K562 (cell line): ENCODE measurements around the gene NTN1. TPM values are rescaled to one million over a fixed set of nuclear protein-coding genes. Genes with fewer than 3 reads are reported as not detected.

Experiments used
- ATAC-seq: fragments of 200-7000 bp; cut with Tn5 transposase; 3 replicates; pipeline ENCODE4 v1.9.1; 2020; ENCODE audit warnings: moderate library complexity
- BruUV-seq: library from RNA; stranded (reverse); fragments of 400-500 nt; replicated peaks from 2 replicates; lab custom pipeline; 2021; lab: Mats Ljungman, UMichigan
- CTCF ChIA-PET: fragments of 300-600 bp; formaldehyde crosslinking; extraction: SDS; loops from one replicate; lab custom pipeline; 2021; ENCODE audit warnings: low intra/inter-chr PET ratio; lab: Yijun Ruan, JAX
- POLR2A ChIA-PET: fragments of 300-600, 350-650 bp; sonication (Branson Sonifier 250); formaldehyde crosslinking; extraction: SDS; loops from one replicate; lab custom pipeline; 2021; ENCODE audit warnings: antibody characterized with exemption, inconsistent platforms; lab: Yijun Ruan, JAX
- DNase-seq, 4 experiments: peaks; one replicate each; pipeline versions ENCODE4 v3.0.0 to v3.0.0-alpha.2; 2011 to 2018; ENCODE audit warnings: low spot score in 3 of 4, mixed read lengths in 3 of 4; ENCODE audit errors: extremely low read depth in 1 of 4
- FAIRE-seq: peaks from 2 replicates; lab custom pipeline; 2011; peaks lifted over from hg19 to GRCh38; lab: Jason Lieb, UNC
- H2AFZ ChIP-seq: 2 replicates; pipeline ENCODE4 v1.6.0; 2011; ENCODE audit warnings: low read depth, low read length, control low read depth, inconsistent platforms
- H3K27ac ChIP-seq: fragments of 200-600 bp; 3 replicates; pipeline ENCODE4 v1.8.0; 2011; ENCODE audit warnings: low read depth, mild to moderate bottlenecking, control low read depth, inconsistent platforms, low read length, moderate library complexity, mixed read lengths; ENCODE audit errors: extremely low read depth
- H3K27me3 ChIP-seq, 2 experiments: fragments of 300-600 bp in 1 of 2; 2 replicates in 1 of 2; 3 replicates in 1 of 2; pipeline versions ENCODE4 v1.6.0 to v1.8.0; 2011; ENCODE audit warnings: inconsistent platforms in 2 of 2, low read length in 2 of 2, mild to moderate bottlenecking in 1 of 2, mixed read lengths in 1 of 2, moderate library complexity in 1 of 2; ENCODE audit not compliant: control insufficient read depth in 2 of 2, insufficient read depth in 2 of 2
- H3K36me3 ChIP-seq: fragments of 300-600 bp; 3 replicates; pipeline ENCODE4 v1.8.0; 2011; ENCODE audit warnings: mild to moderate bottlenecking, low read length, inconsistent platforms; ENCODE audit not compliant: control insufficient read depth, insufficient read depth
- H3K4me1 ChIP-seq, 2 experiments: fragments of 200-600 bp in 1 of 2; replicated peaks in 1 of 2; 2 replicates in 1 of 2; 3 replicates in 1 of 2; pipeline versions ENCODE4 v1.5.1 to v1.8.0; 2011; ENCODE audit warnings: inconsistent platforms in 2 of 2, low read length in 2 of 2, mild to moderate bottlenecking in 1 of 2, mixed read lengths in 1 of 2, moderate library complexity in 1 of 2; ENCODE audit not compliant: control insufficient read depth in 2 of 2, insufficient read depth in 2 of 2
- H3K4me2 ChIP-seq: 2 replicates; pipeline ENCODE4 v1.6.1; 2011; ENCODE audit warnings: low read length, control low read depth, inconsistent platforms, mixed read lengths; ENCODE audit not compliant: insufficient read depth
- H3K4me3 ChIP-seq: fragments of 200-600 bp; sonication (generic), shearing (Covaris generic); 2 replicates; pipeline ENCODE4 v1.5.1; 2016; ENCODE audit warnings: control low read depth, inconsistent platforms
- H3K79me2 ChIP-seq: fragments of 200-600 bp; 3 replicates; pipeline ENCODE4 v1.8.0; 2011; ENCODE audit warnings: low read length, inconsistent platforms; ENCODE audit not compliant: control insufficient read depth, insufficient read depth
- H3K9ac ChIP-seq, 2 experiments: 2 replicates each; pipeline versions ENCODE4 v1.6.0 to v1.6.1; 2011; ENCODE audit warnings: low read depth in 2 of 2, low read length in 2 of 2, control low read depth in 1 of 2, inconsistent platforms in 1 of 2, mild to moderate bottlenecking in 1 of 2, mixed read lengths in 1 of 2; ENCODE audit not compliant: insufficient read depth in 1 of 2
- H3K9me1 ChIP-seq: one replicate; pipeline ENCODE4 v1.6.0; 2011; ENCODE audit warnings: inconsistent platforms, mild to moderate bottlenecking, low read length, moderate library complexity; ENCODE audit not compliant: control insufficient read depth, insufficient read depth
- H3K9me3 ChIP-seq: replicated peaks from 2 replicates; pipeline ENCODE4 v1.5.1; 2011; ENCODE audit warnings: low read depth, low read length, inconsistent platforms; ENCODE audit not compliant: control insufficient read depth, insufficient read depth
- H4K20me1 ChIP-seq: replicated peaks from 2 replicates; pipeline ENCODE4 v1.6.1; 2011; ENCODE audit warnings: low read length, inconsistent platforms, mixed read lengths; ENCODE audit not compliant: control insufficient read depth, insufficient read depth
- ATF1 ChIP-seq, 2 experiments: fragments of 450-650 bp in 1 of 2; IDR thresholded peaks; 2 replicates each; pipeline ENCODE4 v1.6.1; 2016; ENCODE audit warnings: missing compliant biosample characterization in 1 of 2, missing genetic modification characterization in 1 of 2
- POLR2AphosphoS2 ChIP-seq: IDR thresholded peaks from 2 replicates; pipeline ENCODE4 v1.6.1; 2012; ENCODE audit warnings: low read length, improper control_type of control experiment
- POLR2AphosphoS5 ChIP-seq: IDR thresholded peaks from 2 replicates; pipeline ENCODE4 v1.6.1; 2011; ENCODE audit warnings: mild to moderate bottlenecking, low read depth, low read length, moderate library complexity; ENCODE audit not compliant: control insufficient read depth, insufficient read depth
- REST ChIP-seq, 2 experiments: fragments of 450-650 bp; formaldehyde crosslinking in 1 of 2; IDR thresholded peaks; 2 replicates each; pipeline versions ENCODE4 v1.4.0 to v1.6.1; 2014 to 2020; ENCODE audit warnings: mild to moderate bottlenecking in 2 of 2, borderline replicate concordance in 1 of 2, low read depth in 1 of 2
- WGBS: fragments of 100-300 bp; shearing (Covaris generic); methylation state at CpG from one replicate; pipeline ENCODE4 v1.1.6; 2016; ENCODE audit warnings: low coverage, mixed read lengths; ENCODE audit not compliant: insufficient coverage; ENCODE audit errors: missing lambda C conversion rate; 5-methylcytosine and 5-hydroxymethylcytosine counted together
- in situ Hi-C: fragments of 300-500 bp; cut with MboI; formaldehyde crosslinking; loops from 4 replicates; pipeline ENCODE4 v1.15.0; 2018; ENCODE audit warnings: inconsistent platforms, mixed read lengths
- intact Hi-C: fragments of 100-400 bp; cut with micrococcal nuclease; formaldehyde crosslinking; loops from 2 replicates; pipeline ENCODE4 v1.14.2; 2022
- polyA plus RNA-seq, 8 experiments: library from polyadenylated mRNA; depleted of rRNA in 4 of 8; stranded (reverse) in 5 of 8; unstranded in 3 of 8; fragments of >200 nt; fragmentation: Nextera tagmentation in 2 of 8; fragmentation: Illumina TruSeq in 1 of 8; extraction: Ambion mirVana in 2 of 8; extraction: Trizol in 1 of 8; gene quantifications; 2 replicates each; pipeline versions ENCODE4 v1.2.1 to v1.2.3, GENCODE V29; 2011 to 2014; ENCODE audit warnings: inconsistent platforms in 1 of 8, missing spikeins in 1 of 8
- total RNA-seq, 7 experiments: library from RNA; depleted of rRNA in 6 of 7; stranded (reverse); fragments of >200 nt in 6 of 7; fragmentation: Illumina TruSeq in 2 of 7; extraction: Trizol in 2 of 7; gene quantifications; 2 replicates each; pipeline versions ENCODE4 v1.2.1 to v1.2.3, GENCODE V29; 2011 to 2021; ENCODE audit warnings: low replicate concordance in 1 of 7
- TF ChIP-seq, protein P1 (sequence below): fragments of 250-450 bp; sonication (Bioruptor Pico); IDR thresholded peaks from 2 replicates; pipeline ENCODE4 v1.4.0; 2020

Gene NTN1
- total and polyA plus RNA-seq, 9 of the 15 experiments (the other 6 are each of a cell fraction or from before 2014, with no cell fraction given), result 0.02 TPM; not detected in 8

DNA sequence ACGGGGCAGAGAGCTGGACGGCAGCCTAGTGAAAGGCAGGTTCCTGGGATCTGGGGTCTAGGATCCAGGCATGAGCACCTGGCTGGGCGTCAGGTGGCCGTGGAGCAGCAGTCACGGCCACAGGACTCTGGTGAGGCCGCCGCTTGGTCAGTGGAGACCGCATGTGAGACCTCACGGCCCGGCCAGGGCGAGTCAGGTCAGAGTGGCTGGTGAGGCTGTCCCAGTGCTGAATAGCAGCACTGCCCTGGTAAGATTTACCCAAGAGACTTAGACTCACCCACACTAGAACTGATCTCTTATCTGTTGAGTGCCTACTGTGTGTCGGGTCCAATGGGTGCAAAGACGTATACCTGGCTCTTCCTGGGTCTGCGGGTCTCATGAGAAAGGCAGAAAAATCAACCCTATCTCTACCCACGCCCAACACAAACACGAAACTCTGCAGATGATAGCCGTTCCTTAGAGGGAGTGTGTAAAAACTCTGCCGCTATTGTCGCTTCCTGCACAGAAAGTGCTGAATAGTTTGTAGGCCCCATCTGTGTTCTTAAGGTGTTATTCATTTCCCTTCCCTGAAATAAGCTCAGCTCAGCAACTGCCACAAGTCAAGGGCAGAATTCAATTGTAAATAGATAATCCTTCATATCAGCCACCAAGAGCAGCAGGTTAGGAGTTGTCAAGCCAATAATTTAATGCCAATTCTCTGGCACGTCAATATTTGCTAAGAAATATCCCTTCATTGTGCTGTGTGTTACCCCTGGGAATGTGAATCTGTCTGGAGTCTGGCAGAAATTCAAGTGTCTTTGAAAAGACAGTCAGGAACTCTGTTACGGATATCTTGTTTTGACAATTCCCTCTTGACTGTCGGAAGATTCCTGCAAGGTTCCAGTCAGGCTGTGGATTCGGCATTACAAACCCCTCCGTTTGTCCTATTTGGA lies 240.0 kb downstream of the NTN1 start:
- 3% methylated on average over 21 of the region's 24 CpGs for WGBS
- Histone ChIP-seq H3K79me2 (no peaks in the 10 kb centered on the region), H3K4me1 (no peaks in the 10 kb centered on the region), H3K9me1 (no peaks in the 10 kb centered on the region), H4K20me1 (0 out of 2 replicates have a peak, but pooled peaks cover 3% of the 10 kb centered on the region), H3K27ac (no peak overlapping the region), H3K9me3 (no peaks in the 10 kb centered on the region), H3K9ac (no peak overlapping the region), H3K36me3 (no peaks in the 10 kb centered on the region), H3K4me3 (no peak overlapping the region), H3K4me2 (no peak overlapping the region), H2AFZ (no peak overlapping the region), H3K27me3 (peaks cover 12 to 40% of the 10 kb centered on the region in 2 experiments; a peak in 3 of 5 replicates)
- no peak for ATAC-seq
- intact Hi-C loops (no loop called here), in situ Hi-C loops (no loop called here)
- no peak for DNase-seq
- FAIRE-seq, result no peak
- ChIA-PET CTCF (no interaction called here), POLR2A (interaction anchor here (0.6 kb wide), 1 partner anchor 315 kb away, joined by 3 read pairs; the partner anchor contains the start of gene CFAP52)
- no TSS peak for BruUV-seq
- TF ChIP-seq, protein P1, sequence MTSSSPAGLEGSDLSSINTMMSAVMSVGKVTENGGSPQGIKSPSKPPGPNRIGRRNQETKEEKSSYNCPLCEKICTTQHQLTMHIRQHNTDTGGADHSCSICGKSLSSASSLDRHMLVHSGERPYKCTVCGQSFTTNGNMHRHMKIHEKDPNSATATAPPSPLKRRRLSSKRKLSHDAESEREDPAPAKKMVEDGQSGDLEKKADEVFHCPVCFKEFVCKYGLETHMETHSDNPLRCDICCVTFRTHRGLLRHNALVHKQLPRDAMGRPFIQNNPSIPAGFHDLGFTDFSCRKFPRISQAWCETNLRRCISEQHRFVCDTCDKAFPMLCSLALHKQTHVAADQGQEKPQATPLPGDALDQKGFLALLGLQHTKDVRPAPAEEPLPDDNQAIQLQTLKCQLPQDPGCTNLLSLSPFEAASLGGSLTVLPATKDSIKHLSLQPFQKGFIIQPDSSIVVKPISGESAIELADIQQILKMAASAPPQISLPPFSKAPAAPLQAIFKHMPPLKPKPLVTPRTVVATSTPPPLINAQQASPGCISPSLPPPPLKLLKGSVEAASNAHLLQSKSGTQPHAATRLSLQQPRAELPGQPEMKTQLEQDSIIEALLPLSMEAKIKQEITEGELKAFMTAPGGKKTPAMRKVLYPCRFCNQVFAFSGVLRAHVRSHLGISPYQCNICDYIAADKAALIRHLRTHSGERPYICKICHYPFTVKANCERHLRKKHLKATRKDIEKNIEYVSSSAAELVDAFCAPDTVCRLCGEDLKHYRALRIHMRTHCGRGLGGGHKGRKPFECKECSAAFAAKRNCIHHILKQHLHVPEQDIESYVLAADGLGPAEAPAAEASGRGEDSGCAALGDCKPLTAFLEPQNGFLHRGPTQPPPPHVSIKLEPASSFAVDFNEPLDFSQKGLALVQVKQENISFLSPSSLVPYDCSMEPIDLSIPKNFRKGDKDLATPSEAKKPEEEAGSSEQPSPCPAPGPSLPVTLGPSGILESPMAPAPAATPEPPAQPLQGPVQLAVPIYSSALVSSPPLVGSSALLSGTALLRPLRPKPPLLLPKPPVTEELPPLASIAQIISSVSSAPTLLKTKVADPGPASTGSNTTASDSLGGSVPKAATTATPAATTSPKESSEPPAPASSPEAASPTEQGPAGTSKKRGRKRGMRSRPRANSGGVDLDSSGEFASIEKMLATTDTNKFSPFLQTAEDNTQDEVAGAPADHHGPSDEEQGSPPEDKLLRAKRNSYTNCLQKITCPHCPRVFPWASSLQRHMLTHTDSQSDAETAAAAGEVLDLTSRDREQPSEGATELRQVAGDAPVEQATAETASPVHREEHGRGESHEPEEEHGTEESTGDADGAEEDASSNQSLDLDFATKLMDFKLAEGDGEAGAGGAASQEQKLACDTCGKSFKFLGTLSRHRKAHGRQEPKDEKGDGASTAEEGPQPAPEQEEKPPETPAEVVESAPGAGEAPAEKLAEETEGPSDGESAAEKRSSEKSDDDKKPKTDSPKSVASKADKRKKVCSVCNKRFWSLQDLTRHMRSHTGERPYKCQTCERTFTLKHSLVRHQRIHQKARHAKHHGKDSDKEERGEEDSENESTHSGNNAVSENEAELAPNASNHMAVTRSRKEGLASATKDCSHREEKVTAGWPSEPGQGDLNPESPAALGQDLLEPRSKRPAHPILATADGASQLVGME (CRISPR knock-in tag), result no peak
- no peak for TF ChIP-seq POLR2AphosphoS2
- TF ChIP-seq ATF1 (CRISPR knock-in tag; IDR thresholded peaks at IDR 0.05), result no peak
- no peak for TF ChIP-seq ATF1 (tag; IDR thresholded peaks at IDR 0.05)
- no peak for TF ChIP-seq POLR2AphosphoS5
- no peak for TF ChIP-seq REST (IDR thresholded peaks at IDR 0.05; ENCODE audit: borderline replicate concordance)
- TF ChIP-seq REST (CRISPR knock-in tag; IDR thresholded peaks at IDR 0.05; ENCODE audit: low read depth), result no peak
